Hematopoietic multipotent progenitor cell treated with erythropoietin and hydrocortisone succinate and interleukin-3 and kit ligand, for 6 days (in vitro differentiated cells): ENCODE data around the gene TGIF1.
A peak's percentile ranks its signal among the peaks of the same experiment; 100 is the strongest.
"Not testable (repeated sequence)": the region's sequence is repeated elsewhere in the genome, so short reads cannot be mapped to it uniquely, and the experiment has no call there.

ENCODE experiments used
- DNase-seq: peaks from one replicate; pipeline ENCODE4 v3.0.0-alpha.2; 2015

TGIF1 gene

DNA sequence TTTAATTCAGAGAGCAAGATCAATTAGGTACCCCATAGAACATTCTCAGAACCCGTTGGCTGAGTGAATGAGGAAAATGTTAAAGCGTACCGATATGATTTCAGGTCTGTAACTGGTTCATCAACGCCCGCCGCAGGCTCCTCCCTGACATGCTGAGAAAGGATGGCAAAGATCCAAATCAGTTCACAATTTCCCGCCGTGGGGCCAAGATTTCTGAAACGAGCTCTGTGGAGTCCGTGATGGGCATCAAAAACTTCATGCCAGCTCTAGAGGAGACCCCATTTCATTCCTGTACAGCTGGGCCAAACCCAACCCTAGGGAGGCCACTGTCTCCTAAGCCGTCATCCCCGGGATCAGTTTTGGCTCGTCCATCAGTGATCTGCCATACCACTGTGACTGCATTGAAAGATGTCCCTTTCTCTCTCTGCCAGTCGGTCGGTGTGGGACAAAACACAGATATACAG lies 7.3 kb downstream of the TGIF1 start:
- no peak for DNase-seq

GRCh38 chr18:3458378-3458777 lies 8.4 kb downstream of the TGIF1 start:
- no peak for DNase-seq

DNA sequence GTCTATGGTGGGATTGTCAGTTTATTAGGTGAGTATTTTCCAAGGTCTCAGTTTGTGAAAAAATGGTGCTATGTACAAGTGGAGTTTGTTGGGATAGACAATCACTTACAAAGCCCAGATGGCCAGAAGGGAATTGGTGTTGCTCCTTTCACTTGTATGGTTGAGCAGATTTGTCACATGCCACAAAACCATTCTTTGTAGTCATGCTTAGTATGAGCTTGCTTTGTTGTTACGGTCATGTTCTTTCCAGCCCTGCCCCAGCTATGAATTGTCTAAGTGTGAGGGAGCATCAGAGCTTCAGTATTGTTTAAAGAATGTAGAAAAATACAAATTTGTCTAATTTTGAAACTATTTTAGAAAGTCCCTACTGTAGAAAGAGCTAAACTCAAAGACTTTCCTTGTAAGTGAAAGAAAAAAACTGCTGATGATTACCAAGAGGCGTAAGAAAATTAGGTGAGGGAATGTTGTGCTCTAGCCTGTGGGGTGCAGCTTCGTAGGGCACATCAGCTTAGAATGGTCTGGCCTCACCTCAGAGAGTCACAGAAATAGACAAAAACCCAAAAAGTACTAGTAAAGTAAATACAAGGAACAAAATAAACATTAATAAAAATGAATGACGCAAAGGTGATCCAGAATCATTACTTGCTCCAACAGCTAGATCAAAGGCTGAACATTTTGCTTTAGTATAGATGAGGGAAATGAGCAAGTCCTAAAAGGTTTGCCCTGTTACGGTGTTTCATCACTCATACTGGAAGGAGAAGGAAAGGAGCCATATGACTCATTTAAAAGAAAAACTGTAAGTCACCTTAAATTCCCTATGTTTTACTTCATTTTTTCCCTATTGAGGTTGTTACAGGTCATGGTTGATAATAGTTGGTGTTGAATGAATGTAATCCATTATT lies 9.2 kb downstream of the TGIF1 start:
- DNase-seq: no peak

DNA sequence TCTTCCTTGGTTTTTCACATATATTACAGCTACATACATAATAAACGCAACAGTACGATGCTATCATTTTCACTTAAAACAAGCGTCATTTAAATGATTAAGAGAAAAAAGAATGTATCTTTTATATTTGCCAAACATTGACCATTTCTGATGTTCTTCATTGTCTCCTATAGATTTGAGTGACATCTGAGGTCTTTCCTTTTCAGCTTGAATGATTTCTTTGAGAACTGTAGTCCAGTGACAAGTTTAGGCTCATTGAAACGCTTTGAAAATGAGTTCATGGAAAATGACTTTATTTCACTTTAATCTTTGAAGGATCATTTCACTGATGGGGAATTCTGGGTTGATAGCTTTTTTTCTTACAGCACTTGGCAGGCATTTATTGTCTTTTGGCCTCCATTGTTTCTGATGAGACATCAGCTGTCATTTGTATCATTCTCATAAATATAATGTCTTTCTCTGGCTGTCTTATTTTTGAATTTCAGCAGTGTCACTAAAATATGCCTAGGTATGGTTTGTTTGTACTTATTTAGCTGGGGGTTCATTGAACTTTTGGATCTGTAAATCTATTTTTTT lies 10.9 kb downstream of the TGIF1 start:
- no peak for DNase-seq

- no peak for DNase-seq
Observed at GRCh38 chr18:3461704-3462103, 11.7 kb downstream of the TGIF1 start.

- DNase-seq: no peak
Observed at GRCh38 chr18:3463051-3463450, 13.1 kb downstream of the TGIF1 start.

- DNase-seq: no peak
Observed at GRCh38 chr18:3466045-3466444, 16.1 kb downstream of the TGIF1 start.

- DNase-seq: no peak
Observed at GRCh38 chr18:3466872-3467271, 16.9 kb downstream of the TGIF1 start.

- no peak for DNase-seq
Observed at GRCh38 chr18:3468066-3468705, 18.2 kb downstream of the TGIF1 start.

DNA sequence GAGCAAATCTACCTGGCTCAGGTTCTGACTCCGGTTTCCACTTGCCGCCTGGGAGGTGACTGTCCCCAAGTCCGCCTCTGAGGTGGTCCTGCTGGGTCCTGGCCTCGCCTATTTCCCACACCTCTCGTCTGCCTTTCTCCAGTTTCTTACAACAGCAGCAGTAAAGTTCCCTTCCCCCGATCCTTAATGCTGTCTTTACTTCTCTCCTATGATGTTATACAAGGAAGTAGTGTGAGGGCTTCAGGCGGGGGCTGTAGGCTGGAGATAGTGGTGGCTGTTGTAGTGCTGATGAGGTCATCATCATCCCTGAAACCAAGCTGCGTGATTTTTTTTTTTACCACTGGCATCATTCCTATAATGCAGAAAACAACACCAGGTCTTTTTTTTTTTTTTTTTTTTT lies 18.9 kb downstream of the TGIF1 start:
- peak; percentile 63 for DNase-seq

GRCh38 chr18:3471141-3471648 lies 21.2 kb downstream of the TGIF1 start:
- no peak for DNase-seq

GRCh38 chr18:3472121-3472520 lies 22.1 kb downstream of the TGIF1 start:
- not testable (repeated sequence) for DNase-seq

- no peak for DNase-seq
Observed at GRCh38 chr18:3472681-3473544, 22.9 kb downstream of the TGIF1 start.

GRCh38 chr18:3478262-3478978 lies 28.4 kb downstream of the TGIF1 start:
- DNase-seq: no peak

GRCh38 chr18:3479978-3480509 lies 30.1 kb downstream of the TGIF1 start:
- DNase-seq: no peak

GRCh38 chr18:3480827-3481573 lies 31.0 kb downstream of the TGIF1 start:
- DNase-seq: no peak

GRCh38 chr18:3481696-3482210 lies 31.8 kb downstream of the TGIF1 start:
- DNase-seq: peak; percentile 73

DNA sequence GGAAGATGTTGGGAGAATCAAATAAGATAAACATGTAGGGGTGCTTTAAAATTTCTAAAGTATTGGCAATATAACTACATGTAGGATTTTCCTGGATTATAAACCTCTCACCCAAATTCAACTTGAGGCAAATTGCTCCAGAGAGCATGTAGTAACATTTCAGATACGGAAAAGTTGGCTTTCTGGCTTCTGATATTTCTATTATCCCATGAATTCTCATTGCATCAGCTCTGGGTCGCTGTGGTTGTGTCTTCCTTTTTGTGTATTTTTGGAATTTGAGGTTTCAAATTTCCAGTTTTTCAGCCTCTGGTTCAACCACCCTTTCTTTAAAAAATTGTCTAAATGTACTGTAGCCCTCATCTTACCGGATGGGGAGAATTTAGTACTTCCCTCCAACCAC lies 32.3 kb downstream of the TGIF1 start:
- no peak for DNase-seq

- no peak for DNase-seq
Observed at GRCh38 chr18:3485153-3486149, 35.5 kb downstream of the TGIF1 start.
